ENCODE results near the gene NACC2. TPM values are rescaled to one million over a fixed set of nuclear protein-coding genes. Genes with fewer than 3 reads are reported as not detected.
A peak's percentile ranks its signal among the peaks of the same experiment; 100 is the strongest.

NACC2 gene
- total and polyA plus RNA-seq, 9 of the 15 experiments (the other 6 are each of a cell fraction or from before 2014, with no cell fraction given): 0.70 to 25.1 (median 5.6) TPM

GRCh38 chr9:136080716-136081112, 14.4 kb downstream of the NACC2 start:
- intact Hi-C loops (cut with micrococcal nuclease) (no loop called here), in situ Hi-C loops (cut with MboI) (no loop called here)
- Histone ChIP-seq H3K9me1 (ENCODE audit: control insufficient read depth, insufficient read depth, low read length) (peaks cover 5% of the 10 kb centered on the region), H3K79me2 (ENCODE audit: control insufficient read depth, insufficient read depth, low read length) (peaks cover 92% of the 10 kb centered on the region), H3K4me2 (ENCODE audit: insufficient read depth, low read length) (no peak overlapping the region), H3K4me1 (replicated peaks in 1 of 2; ENCODE audit: control insufficient read depth in 2 of 2, insufficient read depth in 2 of 2, low read length in 2 of 2) (peaks cover 0 to 69% of the 10 kb centered on the region in 2 experiments; a peak in 2 of 5 replicates), H3K9me3 (replicated peaks; ENCODE audit: control insufficient read depth, insufficient read depth, low read depth, low read length) (no peaks in the 10 kb centered on the region), H3K36me3 (ENCODE audit: control insufficient read depth, insufficient read depth, low read length) (peaks cover 59% of the 10 kb centered on the region; the same call in 2 of the 3 replicates), H3K4me3 (no peak overlapping the region), H3K27me3 (ENCODE audit: control insufficient read depth in 2 of 2, insufficient read depth in 2 of 2, low read length in 2 of 2) (no peaks in the 10 kb centered on the region), H2AFZ (ENCODE audit: low read depth, low read length) (no peak overlapping the region), H4K20me1 (replicated peaks; ENCODE audit: control insufficient read depth, insufficient read depth, low read length) (peaks cover 31% of the 10 kb centered on the region), H3K9ac (ENCODE audit: insufficient read depth in 1 of 2, low read depth in 2 of 2, low read length in 2 of 2) (no peak overlapping the region; a peak in 1 of 4 replicates), H3K27ac (ENCODE audit: extremely low read depth, low read depth, low read length) (no peak overlapping the region)
- TF ChIP-seq CCNT2 (IDR thresholded peaks at IDR 0.05; ENCODE audit: borderline replicate concordance, extremely low read depth, insufficient read length, low read depth, low read length) (no peak), POLR2G (IDR thresholded peaks at IDR 0.05; ENCODE audit: low read depth, low read length) (peak; percentile 14; the same call in 1 of the 2 replicates)
- DNase-seq (ENCODE audit: extremely low read depth in 1 of 4, low spot score in 3 of 4) (no peak), FAIRE-seq (no peak), ATAC-seq (no peak)
- POLR2A ChIA-PET: no interaction called here
- 77% methylated on average over 14 of the region's 23 CpGs for WGBS (ENCODE audit: insufficient coverage, low coverage, missing lambda C conversion rate)
- BruUV-seq (replicated peaks): no TSS peak
- CTCF ChIA-PET (ENCODE audit: low intra/inter-chr PET ratio): no interaction called here

- DNase-seq (ENCODE audit: extremely low read depth in 1 of 4, low spot score in 3 of 4): no peak
- Histone ChIP-seq H3K9ac (ENCODE audit: insufficient read depth in 1 of 2, low read depth in 2 of 2, low read length in 2 of 2) (peak overlapping the region in 1 of 2 experiments; percentile 64; a peak in 1 of 4 replicates), H3K27ac (ENCODE audit: extremely low read depth, low read depth, low read length) (no peak overlapping the region), H4K20me1 (replicated peaks; ENCODE audit: control insufficient read depth, insufficient read depth, low read length) (peaks cover 30% of the 10 kb centered on the region), H2AFZ (ENCODE audit: low read depth, low read length) (no peak overlapping the region), H3K79me2 (ENCODE audit: control insufficient read depth, insufficient read depth, low read length) (peaks cover 95% of the 10 kb centered on the region), H3K4me2 (ENCODE audit: insufficient read depth, low read length) (no peak overlapping the region), H3K4me3 (no peak overlapping the region), H3K4me1 (replicated peaks in 1 of 2; ENCODE audit: control insufficient read depth in 2 of 2, insufficient read depth in 2 of 2, low read length in 2 of 2) (peaks cover 0 to 73% of the 10 kb centered on the region in 2 experiments; a peak in 2 of 5 replicates), H3K27me3 (ENCODE audit: control insufficient read depth in 2 of 2, insufficient read depth in 2 of 2, low read length in 2 of 2) (no peaks in the 10 kb centered on the region), H3K36me3 (ENCODE audit: control insufficient read depth, insufficient read depth, low read length) (peaks cover 66% of the 10 kb centered on the region; the same call in 2 of the 3 replicates), H3K9me1 (ENCODE audit: control insufficient read depth, insufficient read depth, low read length) (peaks cover 5% of the 10 kb centered on the region), H3K9me3 (replicated peaks; ENCODE audit: control insufficient read depth, insufficient read depth, low read depth, low read length) (no peaks in the 10 kb centered on the region)
- WGBS (ENCODE audit: insufficient coverage, low coverage, missing lambda C conversion rate): 93% methylated on average over 4 of the region's 6 CpGs
- in situ Hi-C loops (cut with MboI): no loop called here
- TF ChIP-seq RBM22 (IDR thresholded peaks at IDR 0.05; ENCODE audit: low read depth, low read length, poor library complexity, severe bottlenecking): no peak
- TF ChIP-seq RAD21 (CRISPR knock-in tag; conservative IDR thresholded peaks at IDR 0.05 in 1 of 2, IDR thresholded peaks at IDR 0.05 in 1 of 2): no peak
- TF ChIP-seq ZKSCAN1 (IDR thresholded peaks at IDR 0.05; ENCODE audit: low read depth, low read length): no peak
- no peak for TF ChIP-seq SLC30A9 (CRISPR knock-in tag; IDR thresholded peaks at IDR 0.05)
- TF ChIP-seq USF2 (CRISPR knock-in tag; IDR thresholded peaks at IDR 0.05): no peak
- TF ChIP-seq ETV6 (IDR thresholded peaks at IDR 0.05; ENCODE audit: borderline replicate concordance in 1 of 2, low read depth in 2 of 2, low read length in 1 of 2): no peak
- no peak for TF ChIP-seq ETV6 (CRISPR knock-in tag; IDR thresholded peaks at IDR 0.05; ENCODE audit: borderline replicate concordance)
- TF ChIP-seq CHAMP1 (IDR thresholded peaks at IDR 0.05): no peak
- TF ChIP-seq TAF7 (tag; IDR thresholded peaks at IDR 0.05): no peak
- ChIA-PET POLR2A (interaction anchor here (0.6 kb wide), 1 partner anchor 1721 kb away, joined by 4 read pairs; no protein-coding TSS in a partner anchor), CTCF (ENCODE audit: low intra/inter-chr PET ratio) (no interaction called here)
- intact Hi-C loops (cut with micrococcal nuclease): no loop called here
- no TSS peak for BruUV-seq (replicated peaks)
- no peak for FAIRE-seq
- no peak for ATAC-seq
Observed at GRCh38 chr9:136079916-136080246, 15.2 kb downstream of the NACC2 start.

All from K562 (cell line).